Measurements from ENCODE around the gene RNF157.
"Not testable (repeated sequence)": the region's sequence is repeated elsewhere in the genome, so short reads cannot be mapped to it uniquely, and the experiment has no call there.

The RNF157 gene

GRCh38 chr17:76188213-76189016, 51.9 kb downstream of the RNF157 start:
- no peak for DNase-seq

DNA sequence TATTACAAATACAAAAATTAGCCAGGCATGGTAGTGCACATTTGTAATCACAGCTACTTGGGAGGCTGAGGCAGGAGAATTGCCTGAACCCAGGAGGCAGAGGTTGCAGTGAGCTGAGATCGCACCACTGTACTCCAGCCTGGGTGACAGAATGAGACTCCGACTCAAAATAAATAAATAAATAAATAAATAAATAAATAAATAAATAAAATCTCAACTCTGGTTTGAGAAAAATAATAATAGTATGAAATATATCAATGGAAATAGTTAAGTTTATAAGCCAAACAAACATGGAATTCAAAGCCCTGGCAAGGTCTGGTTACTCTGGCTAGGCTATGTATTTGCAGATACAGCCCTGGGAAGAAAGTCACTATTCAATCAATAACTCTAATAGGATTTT, 53.5 kb downstream of the RNF157 start:
- not testable (repeated sequence) for DNase-seq

DNA sequence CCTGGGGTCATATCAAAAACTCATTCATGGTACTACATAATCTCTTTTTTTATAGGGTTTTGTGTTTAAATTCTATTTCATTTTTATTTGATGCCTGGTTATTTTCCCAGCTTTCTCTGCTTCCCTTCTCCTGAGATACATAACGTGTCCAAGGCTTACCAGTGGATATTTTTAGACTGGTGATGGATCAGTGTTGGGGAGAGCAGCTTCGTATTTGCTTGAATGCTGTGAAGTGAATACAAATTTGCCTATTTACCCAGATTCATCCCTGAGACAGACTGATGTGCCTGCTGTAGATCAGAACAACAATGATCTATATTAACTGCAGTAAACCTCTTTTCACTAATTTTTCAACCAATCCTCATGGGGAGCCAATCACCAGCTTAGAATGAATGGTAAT, 56.0 kb downstream of the RNF157 start:
- DNase-seq, result no peak

- DNase-seq, result peak; percentile 83
Measured at GRCh38 chr17:76182016-76182764, 58.1 kb downstream of the RNF157 start.

DNA sequence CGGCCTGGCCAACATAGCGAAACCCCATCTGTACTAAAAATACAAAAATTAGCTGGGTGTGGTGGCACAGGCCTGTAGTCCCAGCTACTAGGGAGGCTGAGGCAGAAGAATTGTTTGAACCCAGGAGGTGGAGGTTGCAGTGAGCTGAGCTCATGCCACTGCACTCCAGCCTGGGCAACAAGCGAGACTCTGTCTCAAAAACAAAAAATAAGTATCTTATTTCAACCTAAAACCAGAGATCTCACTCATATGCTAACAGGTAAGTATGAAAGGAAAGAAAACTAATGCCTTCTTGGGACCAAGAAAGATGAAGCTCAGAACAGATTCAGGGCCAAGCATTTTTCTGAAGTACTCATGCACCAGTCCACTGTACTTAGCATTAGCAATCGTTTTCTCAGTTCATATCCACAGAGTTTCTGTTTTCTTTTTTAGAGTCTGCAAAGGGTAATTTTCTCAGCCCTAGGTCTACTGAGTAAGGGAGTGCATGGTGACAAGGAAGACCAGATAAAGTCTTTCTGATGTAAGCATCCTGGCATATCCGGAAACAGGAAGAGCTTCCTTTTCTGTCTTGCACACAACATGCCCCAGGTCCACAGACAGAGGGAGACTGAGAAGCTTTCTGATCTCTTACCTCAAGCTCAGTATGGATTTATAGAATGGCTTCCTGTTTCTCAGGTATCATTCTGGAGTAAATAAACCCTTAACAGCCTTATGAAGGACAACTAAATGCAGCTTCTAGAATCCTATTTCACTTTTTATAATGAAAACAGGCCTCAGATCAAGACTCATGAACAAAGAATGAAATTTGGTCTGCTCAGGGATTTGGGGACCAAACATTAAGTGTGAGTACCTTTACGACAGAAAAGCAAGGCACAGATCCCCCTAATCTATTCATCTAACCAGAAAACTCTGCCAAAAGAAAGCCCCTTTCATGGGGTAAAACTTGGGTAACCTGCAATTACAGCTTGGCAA, 60.5 kb downstream of the RNF157 start:
- DNase-seq, result no peak

- no peak for DNase-seq
Measured at GRCh38 chr17:76178124-76178523, 62.2 kb downstream of the RNF157 start.

GRCh38 chr17:76176701-76177574, 63.4 kb downstream of the RNF157 start:
- no peak for DNase-seq

- DNase-seq, result no peak
Measured at GRCh38 chr17:76174037-76174436, 66.3 kb downstream of the RNF157 start.

- no peak for DNase-seq
Measured at GRCh38 chr17:76173474-76173873, 66.8 kb downstream of the RNF157 start.

GRCh38 chr17:76171706-76172105, 68.6 kb downstream of the RNF157 start:
- DNase-seq, result no peak

DNA sequence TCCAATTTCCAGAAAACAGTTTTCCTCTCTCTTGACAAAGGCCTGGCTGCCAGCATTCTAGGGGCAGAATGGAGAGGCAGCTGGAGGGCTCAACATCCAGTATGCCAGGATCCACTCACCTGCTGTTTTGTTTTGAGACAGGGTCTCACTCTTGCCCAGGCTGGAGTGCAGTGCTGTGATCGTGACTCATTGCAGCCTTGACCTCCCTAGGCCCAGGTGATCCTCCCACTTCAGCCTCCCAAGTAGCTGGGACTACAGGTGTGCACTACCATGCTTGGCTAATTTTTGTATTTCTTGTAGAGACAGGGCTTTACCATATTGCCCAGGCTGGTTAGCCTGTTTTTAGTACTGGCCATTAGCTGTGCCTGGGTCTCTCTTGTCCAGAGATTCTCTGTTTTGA, 70.2 kb downstream of the RNF157 start:
- DNase-seq, result no peak

- no peak for DNase-seq
Measured at GRCh38 chr17:76166906-76167305, 73.4 kb downstream of the RNF157 start.

DNA sequence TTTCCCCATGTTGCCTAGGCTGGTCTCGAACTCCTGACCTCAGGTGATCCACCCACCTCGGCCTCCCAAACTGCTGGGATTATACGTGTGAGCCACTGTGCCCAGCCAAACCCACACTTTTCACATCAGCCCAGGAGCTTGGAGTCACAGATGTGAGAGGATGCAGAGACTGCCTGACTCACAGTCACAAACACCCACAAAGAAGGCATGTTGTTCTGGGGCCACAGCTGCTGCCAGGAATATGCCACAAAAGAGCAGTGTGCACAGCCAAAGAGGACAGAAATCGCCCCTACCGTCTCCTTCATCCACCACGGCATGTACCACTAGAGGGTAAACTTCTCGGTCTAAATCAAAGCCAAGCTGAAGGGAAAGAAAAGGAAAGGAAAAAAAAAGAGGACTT, 74.1 kb downstream of the RNF157 start:
- DNase-seq, result no peak

- no peak for DNase-seq
Measured at GRCh38 chr17:76164331-76164730, 76.0 kb downstream of the RNF157 start.

- no peak for DNase-seq
Measured at GRCh38 chr17:76163919-76164318, 76.4 kb downstream of the RNF157 start.

GRCh38 chr17:76161619-76162266, 78.5 kb downstream of the RNF157 start:
- DNase-seq, result no peak

GRCh38 chr17:76160896-76161528, 79.3 kb downstream of the RNF157 start:
- no peak for DNase-seq

- no peak for DNase-seq
Measured at GRCh38 chr17:76159157-76159556, 81.1 kb downstream of the RNF157 start.

- DNase-seq, result no peak
Measured at GRCh38 chr17:76157759-76158158, 82.5 kb downstream of the RNF157 start.

DNA sequence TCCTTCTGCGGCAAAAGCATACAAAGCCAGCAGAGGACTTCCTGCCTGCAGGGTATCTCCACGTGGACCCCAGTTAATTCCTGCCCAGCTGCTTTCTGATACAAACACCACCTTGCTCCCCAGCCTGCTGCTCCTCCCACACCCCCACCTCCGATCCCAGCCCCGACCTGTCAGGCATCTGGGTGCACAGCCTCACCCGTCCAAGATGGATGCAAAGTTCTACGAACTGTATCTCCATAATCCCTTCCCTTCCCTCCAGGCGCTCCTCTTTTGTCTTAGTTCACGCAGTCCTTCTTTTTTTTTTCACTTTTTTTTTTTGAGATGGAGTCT, 83.7 kb downstream of the RNF157 start:
- no peak for DNase-seq

Data from effector CD8-positive, alpha-beta T cell (primary cell).